ENCODE results near the gene RIBC1.
A peak's percentile ranks its signal among the peaks of the same experiment; 100 is the strongest.
"Not testable (repeated sequence)": the region's sequence is repeated elsewhere in the genome, so short reads cannot be mapped to it uniquely, and the experiment has no call there.

The RIBC1 gene

DNA sequence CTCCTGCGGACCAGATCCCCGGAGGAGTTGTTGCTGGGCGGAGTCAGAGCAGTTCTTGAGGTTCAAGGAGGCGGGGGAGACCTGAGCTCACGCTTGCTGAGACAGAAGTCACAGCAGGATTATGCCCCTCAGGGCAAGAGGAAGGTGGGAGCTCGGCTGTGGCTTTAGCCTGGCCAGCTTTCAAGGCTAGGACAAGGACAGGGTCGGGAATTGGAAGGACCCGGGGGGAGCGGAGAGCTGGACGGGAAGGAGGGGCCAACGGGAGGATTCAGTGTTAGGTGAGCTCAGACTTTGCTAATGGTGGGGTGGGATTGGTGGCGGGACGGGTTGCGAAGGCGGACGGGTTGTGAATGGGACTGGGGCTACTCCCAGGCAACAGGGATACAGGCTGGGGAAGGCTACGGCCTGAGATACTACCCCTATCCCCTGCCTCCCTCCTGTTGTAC, at the start of gene RIBC1:
Gene RIBC1 (plus strand): TSS at position 13 of the 446 bp plus-strand sequence. CDS start 3,404 bp downstream, outside the sequence.
- no peak for DNase-seq

DNA sequence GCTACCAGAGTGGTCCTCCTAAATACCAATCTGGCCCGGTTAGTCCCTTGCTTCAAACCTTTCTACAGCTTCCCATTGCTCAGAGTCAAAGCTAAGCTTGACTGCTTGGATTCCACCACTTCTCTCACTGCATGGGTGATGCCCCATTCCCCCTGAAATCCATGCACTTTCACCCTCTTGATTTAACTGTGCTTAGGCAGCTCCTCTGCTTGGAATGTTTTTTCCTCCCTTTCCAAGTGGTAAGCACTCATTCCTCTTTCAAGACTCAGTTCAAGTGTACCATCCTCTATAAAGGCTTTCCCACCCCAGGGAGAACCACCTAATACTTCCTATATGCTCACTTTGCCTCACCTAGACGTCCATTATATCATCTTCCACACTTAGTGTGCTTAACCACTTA, 49.4 kb upstream of the RIBC1 start:
- no peak for DNase-seq

DNA sequence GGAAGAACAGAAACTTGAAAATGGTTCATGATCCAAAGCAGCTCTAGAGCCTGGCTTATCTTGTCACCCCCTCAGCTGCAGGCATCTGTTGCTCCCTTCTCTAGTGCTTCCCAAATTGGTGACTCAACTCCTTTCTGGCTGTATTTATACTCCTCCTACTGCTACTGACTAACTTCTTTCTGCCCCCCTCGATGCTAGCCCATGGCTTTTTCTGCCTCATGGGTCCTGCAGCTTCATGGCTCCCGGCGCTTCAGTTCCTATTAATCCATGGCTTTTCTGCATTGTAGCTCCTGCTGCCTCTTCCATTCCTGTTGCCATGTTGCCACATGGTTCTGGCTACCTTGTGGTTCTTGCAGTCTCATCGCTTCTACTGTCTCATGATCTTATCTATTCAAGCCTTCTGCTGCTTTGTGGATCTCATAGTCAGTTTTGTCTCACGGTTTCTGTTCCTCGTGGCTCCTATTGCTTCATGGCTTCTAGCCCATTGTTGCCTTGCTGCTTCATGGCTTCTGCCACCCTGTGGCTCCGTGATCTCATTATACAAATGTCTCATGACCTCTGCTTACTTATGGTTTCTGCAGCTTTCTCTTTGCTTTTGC, 48.4 kb upstream of the RIBC1 start:
- DNase-seq: no peak

DNA sequence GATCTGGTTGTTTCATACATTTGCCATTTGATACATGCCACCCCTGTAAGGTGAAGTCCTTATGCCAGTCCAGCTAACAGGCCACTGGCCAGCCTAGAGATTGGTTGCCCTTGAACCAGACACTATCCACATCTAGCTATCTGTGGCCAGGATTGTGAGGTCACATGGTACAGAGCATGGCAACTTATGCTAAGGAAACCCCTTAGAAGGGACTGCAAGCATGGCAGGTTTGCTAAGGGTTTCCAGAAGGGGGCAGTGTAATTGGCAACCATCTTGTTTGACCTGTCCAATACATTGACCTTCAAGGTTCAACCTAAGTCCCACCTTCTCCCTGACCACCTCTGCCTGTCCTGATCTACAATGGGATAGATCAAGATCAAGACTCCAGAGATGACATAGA, 47.8 kb upstream of the RIBC1 start:
- no peak for DNase-seq

DNA sequence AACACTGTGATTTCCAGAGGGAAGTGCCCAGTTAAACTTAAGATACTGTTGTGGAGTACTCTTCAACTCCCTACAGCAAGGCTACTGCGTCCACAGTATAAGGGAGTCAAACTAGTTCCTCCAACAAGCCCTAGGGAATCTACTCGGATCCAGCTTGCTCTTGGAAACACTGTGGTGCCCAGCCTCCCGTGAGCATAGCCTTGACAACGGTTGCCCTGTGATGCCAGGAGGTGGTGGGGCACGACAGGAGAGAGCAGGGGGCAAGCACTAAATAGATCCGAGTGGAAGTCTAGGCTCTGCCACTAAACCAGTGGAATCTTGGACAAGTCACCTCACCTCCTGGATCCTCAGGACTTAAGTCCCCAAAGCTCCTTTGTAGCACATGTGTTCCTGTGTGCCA, 45.8 kb upstream of the RIBC1 start:
- DNase-seq: no peak

DNA sequence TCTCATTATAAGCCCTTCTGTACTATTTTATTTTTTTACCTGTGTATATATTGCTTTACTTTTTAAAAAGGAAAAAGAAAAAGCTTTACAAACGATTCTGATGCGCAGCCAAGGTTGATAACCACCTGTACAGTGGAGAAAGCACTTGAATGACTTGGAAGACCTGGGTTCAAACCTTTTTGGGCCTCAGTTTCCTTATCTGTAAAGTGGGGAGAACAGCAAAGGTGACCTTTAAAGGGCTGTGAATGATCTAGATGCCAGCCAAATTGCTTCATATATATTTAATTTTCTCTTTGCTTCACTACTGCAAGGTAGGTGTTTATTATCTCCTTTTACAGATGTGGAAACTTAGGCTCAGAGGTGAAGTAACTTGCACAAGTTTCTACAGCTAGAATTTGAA, 45.2 kb upstream of the RIBC1 start:
- DNase-seq: no peak

DNA sequence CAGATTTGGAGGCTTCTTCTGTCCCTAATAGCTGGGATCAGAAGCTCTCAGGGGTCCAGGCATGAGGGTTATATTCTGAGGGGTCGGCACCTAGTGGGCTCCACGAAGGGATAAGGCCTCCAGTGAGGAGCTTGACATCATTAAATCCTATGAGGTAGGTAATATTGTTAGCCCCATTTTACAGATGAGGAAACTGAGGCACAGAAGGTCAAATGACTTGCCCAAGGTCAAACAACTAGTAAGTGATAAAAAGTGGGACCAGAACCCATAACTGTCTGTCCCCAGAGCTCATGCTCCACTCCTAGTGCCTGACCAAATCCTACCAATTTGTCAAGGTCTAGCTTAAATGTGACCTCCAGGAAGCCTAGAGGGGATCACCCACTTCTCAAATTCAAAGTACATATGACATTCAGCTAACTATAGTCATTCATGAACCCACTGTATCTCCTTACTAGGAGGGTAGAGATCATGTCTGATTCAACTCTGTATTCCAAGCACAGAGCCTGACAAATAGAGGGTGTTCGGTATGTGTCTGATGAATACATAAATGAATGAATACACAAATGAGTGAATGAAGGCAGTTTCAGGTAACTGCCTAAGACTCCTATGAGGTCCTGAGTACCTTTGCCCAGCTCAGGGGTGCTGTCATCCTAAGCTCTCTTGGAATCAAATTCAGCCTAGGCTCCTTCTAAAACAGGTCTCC, 43.5 kb upstream of the RIBC1 start:
- DNase-seq: no peak

DNA sequence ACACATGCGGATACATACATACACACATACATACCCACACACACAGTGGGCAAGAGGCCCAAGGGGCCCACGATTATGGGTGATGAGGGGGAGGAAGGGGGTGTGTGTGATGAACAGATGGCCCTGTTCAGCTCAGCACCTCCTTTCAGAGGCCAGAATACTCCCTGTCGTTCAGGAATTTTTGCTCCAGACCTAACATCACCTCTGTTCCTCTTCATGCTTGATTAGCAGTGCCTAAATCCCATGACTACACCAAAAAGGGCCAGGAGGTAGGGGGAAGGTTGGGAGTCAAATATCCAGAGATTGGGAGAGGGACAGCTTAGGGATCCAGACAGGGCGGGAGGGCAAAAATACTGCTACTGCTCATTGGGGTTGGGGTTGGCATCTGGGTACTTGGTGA, 42.9 kb upstream of the RIBC1 start:
- DNase-seq: no peak

DNA sequence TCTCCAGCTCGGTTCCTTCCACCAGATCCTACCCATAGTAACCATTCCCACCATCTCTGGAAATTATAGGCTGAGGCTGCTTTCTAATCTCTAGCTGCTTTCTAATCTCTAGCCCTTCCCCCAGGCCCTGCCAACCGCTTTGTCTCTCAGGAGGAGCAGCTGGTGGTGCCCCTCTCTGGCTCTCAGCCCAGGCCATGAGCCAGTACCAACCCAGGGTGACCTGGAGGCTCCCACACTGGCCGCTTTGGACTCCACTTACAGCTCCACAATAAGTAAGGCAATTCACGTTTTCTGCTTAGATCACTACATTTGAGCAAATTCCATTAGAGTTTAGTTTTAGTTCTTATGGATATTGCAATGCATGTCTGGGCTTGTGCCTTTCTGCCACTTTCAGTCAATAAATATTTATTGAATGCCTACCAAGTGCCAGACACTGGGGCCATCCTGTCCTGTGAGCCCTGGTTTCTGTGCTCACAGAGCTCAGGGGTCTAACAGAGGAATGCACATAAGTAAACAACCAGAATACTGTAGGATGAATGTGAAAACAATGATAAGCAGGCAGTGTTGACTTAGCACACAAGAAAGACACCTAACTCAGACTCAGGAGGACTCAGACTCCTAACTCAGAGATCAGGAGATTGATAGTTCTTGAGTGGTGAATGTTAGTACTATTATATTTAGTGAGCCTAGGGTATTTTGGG, 39.1 kb upstream of the RIBC1 start:
- DNase-seq: no peak

DNA sequence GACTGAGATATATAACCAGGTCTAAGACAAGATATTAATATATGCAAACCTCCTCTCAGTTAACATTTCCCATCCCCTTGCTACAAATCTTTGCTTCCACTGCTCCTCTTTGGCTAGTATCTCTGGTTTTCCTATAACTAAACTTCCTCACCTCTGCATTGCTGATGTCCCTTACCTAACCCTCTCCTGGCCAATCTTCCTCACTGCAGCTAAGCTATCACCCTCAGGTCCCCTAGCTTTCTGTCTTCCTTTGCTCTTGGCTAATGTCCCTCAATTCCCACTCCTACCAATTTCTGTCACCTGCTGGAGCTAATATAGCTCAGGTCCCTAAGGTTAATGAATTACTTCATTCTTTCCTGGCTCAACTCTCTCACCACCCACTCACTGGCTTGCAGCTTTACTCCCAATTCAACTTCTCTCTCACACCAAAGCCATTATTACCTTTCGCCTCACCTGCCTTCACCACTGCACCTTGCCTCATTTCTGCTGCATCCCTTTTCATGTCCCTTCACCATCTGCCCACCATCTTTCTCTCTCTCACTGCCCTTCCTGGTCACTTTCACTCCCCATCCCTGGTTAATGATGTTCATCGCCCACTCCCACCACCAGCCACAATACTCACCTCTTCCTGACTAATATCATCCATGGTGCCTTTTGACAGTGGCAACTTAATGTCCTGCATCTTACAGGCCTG, 26.9 kb upstream of the RIBC1 start:
- DNase-seq: no peak

DNA sequence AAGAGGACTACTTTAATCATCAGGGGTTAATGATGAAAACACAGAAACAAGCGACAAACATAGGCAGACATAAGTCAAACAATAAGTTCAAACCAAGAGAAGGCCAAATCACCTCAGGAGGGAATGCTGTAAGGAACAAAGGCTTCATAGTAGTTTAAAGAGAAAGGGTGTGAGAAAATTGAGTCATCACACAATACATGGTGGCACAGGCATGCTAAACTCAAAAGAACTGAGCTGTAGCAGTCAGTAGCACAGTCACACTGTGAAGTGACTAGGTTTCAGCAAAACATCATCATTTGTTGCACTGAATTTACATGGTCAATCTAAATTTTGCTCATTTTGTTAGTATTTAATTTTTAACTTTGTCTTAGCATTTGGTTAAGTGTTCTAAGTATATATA, 24.5 kb upstream of the RIBC1 start:
- DNase-seq: no peak

DNA sequence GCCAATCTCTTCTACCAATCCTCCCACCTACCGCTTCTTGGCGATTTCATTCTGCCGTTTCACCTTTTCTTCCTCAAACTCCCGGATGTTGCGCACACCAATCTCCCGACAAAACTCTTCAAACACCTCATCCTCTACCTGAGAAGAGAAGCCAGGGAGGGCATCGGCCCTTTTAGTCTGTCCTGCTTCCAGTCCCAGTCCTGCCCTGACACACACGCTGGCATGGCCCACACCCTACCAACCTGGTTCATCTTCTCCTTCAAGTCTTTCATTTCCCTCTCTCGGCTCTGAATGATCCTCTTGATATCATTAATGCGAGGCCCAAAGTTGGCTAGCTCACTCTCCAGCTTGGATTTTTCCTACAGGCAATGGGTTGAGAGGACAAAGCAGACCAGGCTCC, 19.1 kb upstream of the RIBC1 start:
- no peak for DNase-seq

DNA sequence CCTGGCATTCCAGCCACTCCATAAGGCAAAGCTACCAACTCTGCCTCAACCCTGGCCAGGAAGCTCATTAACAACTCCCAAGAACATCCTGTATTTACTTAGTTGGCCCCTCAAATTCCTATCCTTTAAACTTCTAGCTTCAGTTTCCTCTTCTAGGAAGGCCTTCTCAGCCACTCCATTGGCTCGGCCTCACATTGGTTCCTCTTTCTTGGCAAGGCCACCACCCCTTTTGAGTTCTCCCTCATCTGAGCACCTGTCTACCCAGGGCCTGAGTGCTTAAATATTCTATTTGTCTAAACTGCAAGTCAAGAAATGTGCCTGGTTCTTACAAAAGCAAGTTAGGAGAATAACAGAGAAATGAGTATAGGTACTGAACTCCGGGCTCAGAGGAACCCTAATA, 10.2 kb upstream of the RIBC1 start:
- DNase-seq: no peak

DNA sequence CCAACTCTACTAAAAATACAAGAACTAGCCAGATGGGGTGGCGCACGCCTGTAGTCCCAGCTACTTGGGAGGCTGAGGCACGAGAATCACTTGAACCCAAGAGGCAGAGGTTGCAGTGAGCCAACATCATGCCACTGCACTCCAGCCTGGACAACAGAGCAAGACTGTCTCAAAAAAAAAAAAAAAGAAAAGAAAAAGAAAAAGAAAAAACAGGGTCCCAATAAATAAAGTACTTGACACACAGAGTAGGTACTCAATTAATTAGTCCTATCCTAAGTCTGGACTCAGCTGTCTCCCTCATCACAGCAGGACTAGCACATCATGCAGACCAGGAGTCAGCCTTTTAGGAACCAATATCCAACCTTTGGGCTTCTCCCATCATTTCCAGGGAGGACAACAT, 2.3 kb upstream of the RIBC1 start:
- DNase-seq: not testable (repeated sequence)

DNA sequence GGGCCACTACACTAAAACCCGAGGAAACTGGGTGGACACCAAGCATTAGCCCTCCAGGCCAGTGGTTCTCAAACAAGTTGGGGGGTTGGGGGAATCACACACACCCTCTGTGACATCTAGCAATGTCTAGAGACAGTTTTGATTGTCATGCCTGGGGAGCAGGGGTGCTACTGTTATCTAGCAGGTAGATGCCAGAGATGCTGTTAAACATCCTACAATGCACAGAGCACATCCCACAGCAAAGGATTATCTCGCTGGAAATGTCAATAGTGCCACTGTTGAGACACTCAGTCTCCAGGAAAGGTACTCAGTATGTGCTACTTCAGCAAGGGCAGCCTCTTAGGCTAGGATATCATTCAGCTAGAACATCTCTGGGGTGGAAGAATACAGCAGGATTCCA, 1.5 kb upstream of the RIBC1 start:
- no peak for DNase-seq

DNA sequence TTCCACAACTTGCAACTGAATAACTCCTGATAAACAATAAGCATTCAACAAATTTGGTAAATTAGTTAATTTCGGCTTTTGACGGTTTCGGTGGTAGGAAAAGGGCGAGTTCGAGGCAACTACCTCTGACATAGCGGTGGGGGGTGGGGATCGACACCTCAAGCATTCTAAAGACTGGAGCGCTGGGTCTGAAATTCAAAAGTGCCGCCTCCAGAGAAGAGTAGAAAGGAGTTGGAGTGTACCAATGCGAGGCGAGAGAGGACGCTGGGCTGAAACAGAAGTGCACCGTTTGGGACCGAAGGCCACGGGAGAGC, 944 bp upstream of the RIBC1 start:
- no peak for DNase-seq

DNA sequence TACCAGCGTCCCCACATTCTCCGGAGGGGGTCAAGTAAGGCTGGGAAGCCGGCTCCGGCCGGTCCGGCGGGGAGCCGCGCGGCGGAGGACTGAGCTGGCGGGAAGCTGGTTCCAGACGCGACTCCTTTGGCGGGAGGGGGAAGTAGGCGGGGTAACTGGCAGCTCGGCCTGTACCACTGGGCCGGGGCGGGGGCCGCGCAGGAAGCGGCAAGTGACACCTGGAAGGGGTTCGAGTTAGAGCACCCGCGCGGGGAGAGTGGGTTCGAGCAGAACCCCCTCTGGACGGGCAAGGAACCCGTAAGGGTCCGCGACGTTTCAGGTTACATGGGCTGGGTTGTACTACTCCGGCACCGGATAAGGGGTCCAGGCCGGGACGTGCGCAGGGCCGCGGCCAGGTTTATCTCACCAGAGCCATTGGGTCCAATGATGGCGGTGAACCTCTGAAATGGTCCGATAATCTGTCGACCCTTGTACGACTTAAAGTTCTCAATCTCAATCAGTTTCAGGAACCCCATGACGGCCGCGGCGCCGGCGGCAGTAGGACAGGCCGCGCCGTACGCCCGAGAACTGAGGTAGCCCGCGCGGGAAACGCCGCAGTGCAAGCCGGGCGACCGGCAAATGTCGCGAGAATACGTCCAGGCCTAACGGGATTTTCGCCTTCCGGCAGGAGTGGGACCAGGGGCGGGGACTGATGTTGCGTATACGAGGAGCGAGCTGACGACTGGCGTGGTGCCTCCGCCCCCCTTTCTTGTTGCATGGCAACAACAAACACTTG, 400 bp upstream of the RIBC1 start, which contains the start of gene SMC1A:
Gene SMC1A (minus strand): TSS at position 569 of the 775 bp plus-strand sequence. CDS start 54 bp downstream, at position 515.
- peak; percentile 98 for DNase-seq

DNA sequence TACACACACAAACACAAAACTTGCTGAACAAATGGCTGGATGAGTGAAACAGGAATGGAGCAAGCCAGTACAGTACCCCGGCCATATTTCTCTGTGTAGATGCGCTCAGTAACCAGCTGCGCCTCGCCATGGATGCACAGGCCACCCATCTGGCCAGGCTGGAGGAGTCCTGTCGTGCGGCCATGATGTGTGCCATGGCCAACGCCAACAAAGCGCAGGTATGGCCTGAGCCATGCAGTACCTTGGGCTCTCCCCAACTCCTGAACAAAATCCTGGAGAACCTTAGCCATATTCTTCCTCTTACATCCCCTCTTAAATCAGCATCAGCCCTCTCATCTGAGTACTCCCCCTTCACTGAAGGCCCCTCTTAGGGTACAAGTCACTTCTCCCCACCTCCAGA, 7.1 kb downstream of the RIBC1 start:
- no peak for DNase-seq

DNA sequence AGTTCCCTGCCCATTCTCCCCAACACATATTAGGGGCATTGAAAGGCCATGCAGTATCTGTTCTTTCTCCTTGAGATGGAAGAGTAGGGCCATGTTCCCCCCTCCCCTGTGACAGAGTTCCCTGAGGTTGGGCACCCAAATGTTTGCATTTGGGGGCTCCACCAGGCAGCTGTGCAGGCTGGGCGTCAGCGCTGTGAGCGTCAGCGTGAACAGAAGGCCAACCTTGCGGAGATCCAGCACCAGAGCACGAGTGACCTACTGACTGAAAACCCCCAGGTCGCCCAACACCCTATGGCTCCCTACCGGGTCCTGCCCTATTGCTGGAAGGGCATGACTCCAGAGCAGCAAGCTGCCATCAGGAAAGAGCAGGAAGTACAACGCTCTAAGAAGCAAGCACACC, 7.6 kb downstream of the RIBC1 start:
- DNase-seq: no peak

DNA sequence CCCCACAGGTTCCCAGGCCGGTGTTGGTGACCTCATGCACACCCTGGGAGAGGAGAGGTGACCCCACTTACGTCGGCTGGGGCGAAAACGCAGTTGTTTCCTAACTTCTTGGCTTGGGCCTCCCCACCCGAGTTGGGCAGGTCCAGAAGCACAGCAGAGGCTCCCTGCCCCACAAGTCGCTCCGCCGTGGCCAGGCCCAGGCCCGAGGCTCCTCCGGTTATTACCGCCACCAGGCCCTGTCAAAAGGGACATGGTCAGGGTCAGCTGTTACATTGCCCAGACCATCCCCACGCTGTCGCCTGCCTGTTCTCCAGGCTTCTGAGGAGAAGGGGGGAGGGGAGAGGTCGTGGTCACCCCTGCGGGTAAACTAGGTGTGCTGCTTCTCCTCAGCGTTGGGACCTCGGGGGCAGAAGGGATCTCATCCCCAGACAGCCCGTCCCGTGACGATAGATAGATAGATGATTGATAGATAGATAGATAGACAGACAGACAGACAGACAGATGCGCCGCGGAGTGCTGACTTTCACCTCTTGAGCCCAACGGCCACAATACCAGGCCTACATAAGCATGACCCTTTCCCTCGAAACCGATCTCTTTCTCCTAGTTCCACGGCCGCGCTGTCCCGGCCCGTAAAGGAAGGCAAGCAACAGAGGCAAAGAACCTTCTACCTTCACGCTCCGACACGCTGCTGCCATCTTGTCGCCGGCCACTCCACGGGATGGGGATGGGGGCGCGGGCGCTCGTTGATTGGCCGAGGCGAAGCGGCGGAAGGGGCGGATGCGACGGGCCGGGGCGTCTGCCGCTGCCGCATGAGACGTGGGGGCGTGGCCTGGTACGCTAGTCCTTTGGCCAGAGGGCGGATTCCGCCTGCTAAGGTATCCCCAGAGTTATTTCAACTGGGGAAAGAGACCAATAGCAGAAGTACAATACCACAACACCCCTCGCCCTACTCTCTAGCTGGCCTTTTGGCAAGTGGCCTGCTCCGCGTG, 11.3 kb downstream of the RIBC1 start, which contains the start of gene HSD17B10:
Gene HSD17B10 (minus strand): TSS at position 720 of the 989 bp plus-strand sequence. CDS start 25 bp downstream, at position 695.
- DNase-seq: peak; percentile 93

DNA sequence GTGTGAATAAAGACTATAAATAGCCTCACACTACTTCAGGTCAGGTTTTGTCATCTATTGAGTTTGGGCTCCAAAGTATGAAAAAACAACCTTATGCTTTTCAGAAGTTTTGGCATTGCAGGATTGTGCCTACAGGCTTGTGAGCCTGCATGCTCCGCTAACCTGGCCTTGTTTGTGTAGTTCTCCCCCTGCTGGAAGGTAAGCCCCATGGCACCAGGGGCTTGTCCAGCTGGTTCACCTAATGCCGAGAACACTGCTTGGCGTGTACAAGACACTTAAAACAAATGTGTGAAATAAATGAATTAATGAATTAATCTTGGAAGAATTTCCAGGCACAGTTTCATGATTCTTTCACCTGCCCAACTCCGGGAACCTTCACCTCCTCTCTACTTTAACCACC, 13.3 kb downstream of the RIBC1 start:
- DNase-seq: peak; percentile 77
